ENCODE results near the gene FANCE.
A peak's percentile ranks its signal among the peaks of the same experiment; 100 is the strongest.

Gene FANCE, protein sequence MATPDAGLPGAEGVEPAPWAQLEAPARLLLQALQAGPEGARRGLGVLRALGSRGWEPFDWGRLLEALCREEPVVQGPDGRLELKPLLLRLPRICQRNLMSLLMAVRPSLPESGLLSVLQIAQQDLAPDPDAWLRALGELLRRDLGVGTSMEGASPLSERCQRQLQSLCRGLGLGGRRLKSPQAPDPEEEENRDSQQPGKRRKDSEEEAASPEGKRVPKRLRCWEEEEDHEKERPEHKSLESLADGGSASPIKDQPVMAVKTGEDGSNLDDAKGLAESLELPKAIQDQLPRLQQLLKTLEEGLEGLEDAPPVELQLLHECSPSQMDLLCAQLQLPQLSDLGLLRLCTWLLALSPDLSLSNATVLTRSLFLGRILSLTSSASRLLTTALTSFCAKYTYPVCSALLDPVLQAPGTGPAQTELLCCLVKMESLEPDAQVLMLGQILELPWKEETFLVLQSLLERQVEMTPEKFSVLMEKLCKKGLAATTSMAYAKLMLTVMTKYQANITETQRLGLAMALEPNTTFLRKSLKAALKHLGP

DNA sequence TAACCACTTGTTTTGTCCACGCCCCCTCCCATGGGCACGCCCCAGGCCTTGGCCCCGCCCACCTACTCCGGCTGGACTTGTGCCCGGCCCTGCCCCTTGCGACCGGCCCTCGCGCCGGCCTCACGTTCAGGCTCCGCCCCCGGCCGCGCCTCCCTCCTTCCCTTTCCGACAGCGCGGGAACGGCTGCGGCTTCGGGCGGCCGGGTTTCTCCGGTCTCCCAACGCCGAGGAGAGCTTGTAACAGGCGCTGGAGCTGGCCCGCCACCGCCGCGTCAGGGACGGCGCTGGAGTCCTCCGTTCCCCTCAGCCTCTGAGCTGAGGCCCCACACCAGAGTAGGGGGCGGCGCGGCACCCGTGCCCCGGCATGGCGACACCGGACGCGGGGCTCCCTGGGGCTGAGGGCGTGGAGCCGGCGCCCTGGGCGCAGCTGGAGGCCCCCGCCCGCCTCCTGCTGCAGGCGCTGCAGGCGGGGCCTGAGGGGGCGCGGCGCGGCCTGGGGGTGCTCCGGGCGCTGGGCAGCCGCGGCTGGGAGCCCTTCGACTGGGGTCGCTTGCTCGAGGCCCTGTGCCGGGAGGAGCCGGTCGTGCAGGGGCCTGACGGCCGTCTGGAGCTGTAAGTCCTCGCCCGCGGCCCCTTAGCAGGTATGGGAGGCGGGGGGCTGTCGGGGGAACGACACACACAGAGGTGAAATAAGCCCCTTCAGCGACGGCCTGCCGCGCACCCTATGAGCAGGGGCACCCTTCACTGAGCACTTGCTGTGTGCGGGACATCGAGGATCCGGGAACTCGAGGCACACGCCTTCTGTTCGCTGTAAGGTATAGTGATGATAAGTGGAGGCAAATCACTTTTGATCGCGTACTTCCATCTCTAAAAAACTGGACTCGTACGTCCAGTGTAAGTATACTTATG lies at the start of gene FANCE:
Gene FANCE (plus strand): TSS at position 156 of the 908 bp plus-strand sequence. CDS start 208 bp downstream, at position 364.
- peak; percentile 96 for DNase-seq

- no peak for DNase-seq
Measured at GRCh38 chr6:35402856-35403191, 49.3 kb upstream of the FANCE start.

DNA sequence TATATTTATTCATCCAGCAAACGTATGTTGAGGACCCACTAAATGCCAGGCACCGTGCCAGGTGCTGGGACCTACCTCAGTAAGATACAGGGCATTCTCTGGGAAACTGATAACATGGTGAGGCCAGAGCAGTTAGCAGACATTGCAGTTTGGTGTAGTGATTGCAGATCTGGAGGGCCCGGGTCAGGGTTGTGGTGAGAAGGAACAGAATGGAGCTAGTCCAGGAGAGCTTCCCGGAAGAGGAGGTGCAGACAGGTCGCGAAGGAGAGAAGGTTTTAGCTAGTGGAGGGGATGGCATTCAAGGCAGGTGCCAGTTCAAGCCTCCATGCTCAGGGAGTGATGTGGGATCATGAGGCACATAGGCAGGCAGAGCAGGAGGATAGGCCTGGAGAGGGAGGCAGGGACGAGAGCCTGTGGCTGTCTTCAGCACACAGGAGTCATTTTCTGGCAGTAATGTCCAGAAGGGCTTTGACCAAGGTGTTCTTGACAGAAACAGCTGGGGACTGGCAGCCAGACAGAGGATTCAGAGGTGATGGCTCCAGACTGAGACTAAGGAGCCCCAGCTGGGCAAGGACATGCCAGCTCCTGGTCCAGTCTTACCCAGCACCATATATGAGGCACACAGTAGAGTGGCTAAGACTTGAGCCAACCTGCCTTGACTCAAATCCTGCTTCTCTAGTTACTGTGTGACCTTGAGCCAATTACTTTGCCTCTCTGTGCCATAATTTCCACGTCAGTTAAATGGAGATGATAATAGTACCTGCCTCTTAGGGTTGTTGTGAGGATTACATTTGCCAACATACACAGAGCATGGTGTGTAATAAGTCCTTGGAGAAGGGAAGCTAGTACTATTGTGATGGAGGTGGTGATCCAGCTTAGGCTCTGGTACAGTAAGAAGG lies 48.3 kb upstream of the FANCE start:
- DNase-seq = no peak

GRCh38 chr6:35406711-35407485 lies 45.2 kb upstream of the FANCE start:
- no peak for DNase-seq

DNA sequence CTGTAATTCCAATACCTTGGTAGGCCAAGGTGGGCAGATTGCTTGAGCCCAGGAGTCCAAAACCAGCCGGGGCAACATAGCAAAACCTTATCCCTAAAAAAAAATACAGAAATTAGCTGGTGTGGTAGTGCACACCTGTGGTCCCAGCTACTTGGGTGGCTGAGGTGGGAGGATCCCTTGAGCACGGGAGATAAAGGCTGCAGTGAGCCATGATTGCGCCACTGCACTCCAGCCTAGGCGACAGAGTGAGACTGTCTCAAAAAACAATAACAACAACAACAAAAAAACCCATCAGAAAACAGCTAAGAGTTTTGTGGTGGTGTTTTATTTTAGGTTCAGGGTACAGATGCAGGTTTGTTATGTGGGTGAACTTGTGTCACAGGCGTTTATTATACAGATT lies 42.9 kb upstream of the FANCE start:
- DNase-seq = no peak

GRCh38 chr6:35410131-35410530 lies 42.0 kb upstream of the FANCE start:
- no peak for DNase-seq

- no peak for DNase-seq
Measured at GRCh38 chr6:35411066-35411465, 41.1 kb upstream of the FANCE start.

GRCh38 chr6:35412102-35412501 lies 40.0 kb upstream of the FANCE start:
- no peak for DNase-seq

DNA sequence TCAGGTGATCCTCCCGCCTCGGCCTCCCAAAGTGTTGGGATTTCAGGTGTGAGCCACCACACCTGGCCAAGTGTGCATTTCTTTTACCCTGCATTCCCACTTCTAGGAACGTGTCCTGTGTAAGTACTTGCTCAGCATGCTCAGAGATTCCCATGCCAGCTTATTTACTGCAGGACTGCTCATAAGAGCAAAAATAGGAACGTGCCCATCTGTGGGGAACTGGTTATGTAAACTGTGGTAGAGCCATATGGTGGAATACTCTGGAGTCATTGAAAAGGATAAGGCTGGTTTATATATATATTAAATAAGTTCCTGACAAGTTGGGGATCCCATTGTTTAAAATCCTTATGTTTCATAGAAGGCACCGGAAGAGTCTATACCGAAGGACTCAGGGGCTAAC lies 38.2 kb upstream of the FANCE start:
- no peak for DNase-seq

- DNase-seq = peak; percentile 99
Measured at GRCh38 chr6:35415065-35415891, 36.9 kb upstream of the FANCE start.

DNA sequence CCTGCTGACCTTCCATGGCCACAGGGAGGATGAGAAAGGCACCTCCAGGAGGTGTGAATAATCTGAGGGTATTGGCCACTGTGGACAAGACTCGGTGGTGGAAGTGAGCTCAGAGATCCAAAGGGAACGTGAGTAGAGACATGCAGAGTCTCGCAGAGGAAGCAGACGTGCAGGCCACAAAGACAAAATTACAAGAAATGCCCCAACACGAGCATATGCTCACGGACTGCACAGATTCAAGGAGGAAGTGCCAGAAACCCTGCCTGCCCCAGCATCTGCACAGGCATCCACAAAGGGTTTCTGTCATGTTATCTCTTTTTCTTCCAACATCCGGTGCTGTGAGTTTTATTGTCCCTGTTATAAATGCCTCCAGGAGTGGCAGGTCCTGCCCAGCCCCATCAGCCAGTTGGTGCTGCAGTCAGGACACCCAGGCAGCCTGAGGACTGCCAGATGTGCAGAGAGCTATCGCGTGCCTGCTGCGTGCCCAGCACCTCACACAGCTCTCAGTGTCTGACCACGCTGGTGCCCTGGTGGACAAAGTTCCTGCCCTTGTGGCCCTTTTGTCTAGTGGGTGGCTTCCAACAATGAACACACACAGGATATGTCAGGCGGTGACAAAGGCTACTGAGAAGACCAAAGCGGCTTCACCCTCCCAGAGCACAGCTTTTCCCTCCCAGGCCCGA lies 34.0 kb upstream of the FANCE start:
- no peak for DNase-seq

GRCh38 chr6:35419417-35419816 lies 32.7 kb upstream of the FANCE start:
- DNase-seq = no peak

DNA sequence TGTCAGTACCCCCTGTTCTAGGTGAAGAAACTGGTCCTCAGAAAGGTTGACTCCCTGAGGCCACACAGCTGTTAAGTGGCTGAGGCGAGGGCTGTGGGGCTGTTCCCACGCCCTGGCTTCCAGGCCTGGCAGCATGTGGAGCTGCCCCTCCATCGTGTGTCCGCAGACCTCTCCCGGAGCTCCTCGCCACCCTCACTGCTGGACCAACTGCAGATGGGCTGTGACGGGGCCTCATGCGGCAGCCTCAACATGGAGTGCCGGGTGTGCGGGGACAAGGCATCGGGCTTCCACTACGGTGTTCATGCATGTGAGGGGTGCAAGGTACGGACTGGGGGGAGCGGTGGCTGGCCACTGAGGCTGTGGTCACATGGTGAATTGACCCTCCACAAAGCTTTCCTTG lies 32.2 kb upstream of the FANCE start:
- DNase-seq = no peak

DNA sequence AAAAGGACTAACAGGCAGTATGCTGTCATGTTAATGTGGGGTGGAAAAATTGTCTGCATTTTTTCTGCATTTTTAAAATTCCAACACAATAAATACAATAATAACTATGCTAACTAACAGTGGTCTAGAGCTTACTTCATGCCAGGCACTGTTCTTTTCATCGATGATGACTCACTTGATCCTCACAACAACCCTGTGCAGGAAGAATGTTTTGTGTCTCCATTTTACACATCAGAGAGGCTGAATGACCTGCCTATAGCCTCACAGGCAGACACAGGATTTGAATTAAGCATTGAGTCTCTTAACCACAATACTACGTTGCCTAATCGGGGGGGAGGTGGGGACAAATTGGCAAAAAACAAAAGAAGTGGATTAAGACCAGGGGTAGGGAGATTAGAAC lies 26.9 kb upstream of the FANCE start:
- no peak for DNase-seq

DNA sequence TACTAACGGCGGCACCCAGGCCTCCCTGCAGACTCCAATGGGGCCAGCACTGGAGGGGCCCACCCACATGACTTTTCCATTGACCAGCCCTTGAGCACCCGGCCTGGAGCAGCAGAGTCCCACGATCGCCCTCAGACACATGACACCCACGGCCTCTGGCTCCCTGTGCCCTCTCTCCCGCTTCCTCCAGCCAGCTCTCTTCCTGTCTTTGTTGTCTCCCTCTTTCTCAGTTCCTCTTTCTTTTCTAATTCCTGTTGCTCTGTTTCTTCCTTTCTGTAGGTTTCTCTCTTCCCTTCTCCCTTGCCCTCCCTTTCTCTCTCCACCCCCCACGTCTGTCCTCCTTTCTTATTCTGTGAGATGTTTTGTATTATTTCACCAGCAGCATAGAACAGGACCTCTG lies 26.1 kb upstream of the FANCE start:
- no peak for DNase-seq

DNA sequence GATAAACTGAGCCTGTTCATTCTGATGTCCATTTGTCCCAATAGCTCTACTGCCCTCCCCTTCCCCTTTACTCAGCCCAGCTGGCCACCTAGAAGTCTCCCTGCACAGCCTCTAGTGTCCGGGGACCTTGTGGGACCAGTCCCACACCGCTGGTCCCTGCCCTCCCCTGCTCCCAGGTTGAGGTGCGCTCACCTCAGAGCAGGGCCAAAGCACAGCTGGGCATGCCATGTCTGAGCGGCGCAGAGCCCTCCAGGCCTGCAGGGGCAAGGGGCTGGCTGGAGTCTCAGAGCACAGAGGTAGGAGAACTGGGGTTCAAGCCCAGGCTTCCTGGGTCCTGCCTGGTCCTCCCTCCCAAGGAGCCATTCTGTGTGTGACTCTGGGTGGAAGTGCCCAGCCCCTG lies 24.7 kb upstream of the FANCE start:
- DNase-seq = no peak

- DNase-seq = no peak
Measured at GRCh38 chr6:35427851-35428321, 24.3 kb upstream of the FANCE start.

DNA sequence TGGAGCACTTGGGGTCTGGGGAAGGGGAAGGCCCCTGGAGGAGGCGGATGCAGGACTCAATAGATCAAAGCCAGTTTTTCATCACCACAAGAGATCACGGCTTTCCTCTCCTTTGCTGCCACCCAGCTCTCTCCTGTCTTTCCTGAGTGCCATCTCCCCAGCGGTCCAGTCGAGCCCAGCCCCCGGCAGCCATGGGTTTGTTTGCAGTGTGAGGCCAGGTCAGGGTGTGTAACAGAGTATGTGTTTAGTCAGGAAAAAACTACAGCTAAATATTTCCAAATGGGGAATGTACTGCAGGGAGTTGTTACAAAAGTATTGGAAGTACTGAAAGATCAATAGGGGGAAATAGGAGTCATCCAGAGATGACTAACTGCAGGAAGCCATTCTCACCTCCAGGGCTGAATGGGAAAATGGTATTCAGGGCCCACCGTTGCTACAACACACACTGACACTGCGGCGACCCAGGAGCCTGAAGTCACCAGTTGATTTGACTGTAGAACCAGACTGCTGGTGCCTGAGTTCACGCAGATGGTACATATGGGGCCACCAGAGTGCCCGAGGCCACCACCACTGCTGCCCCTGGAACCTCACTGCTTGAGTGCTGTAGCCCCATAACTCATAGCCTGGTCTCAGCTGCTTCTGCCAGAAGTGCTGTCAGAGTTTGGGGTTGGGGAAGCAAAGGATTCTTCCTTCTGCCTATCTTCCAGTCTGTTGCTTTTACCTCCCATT lies 23.6 kb upstream of the FANCE start:
- no peak for DNase-seq

- DNase-seq = no peak
Measured at GRCh38 chr6:35429463-35429862, 22.7 kb upstream of the FANCE start.

GRCh38 chr6:35432291-35432690 lies 19.8 kb upstream of the FANCE start:
- no peak for DNase-seq

Measured in NCI-H510A treated with DMSO at 0.1 percent for 48 hours (cell line).